MM.1S (cell line): ENCODE results near the gene EIF2D.

Experiments
- CTCF ChIP-seq: fragments of 300-600 bp; sonication (generic); IDR thresholded peaks from 2 replicates; pipeline ENCODE4 v1.5.1; 2016; ENCODE audit warnings: antibody characterized with exemption, low read length, mixed read lengths
- EZH2 ChIP-seq: fragments of 300-600 bp; sonication (generic); optimal IDR thresholded peaks from 2 replicates; pipeline ENCODE3; 2017; ENCODE audit warnings: low read depth, mild to moderate bottlenecking, antibody characterized with exemption, low read length, mixed read lengths

- TF ChIP-seq CTCF (no peak), EZH2 (no peak)
These were observed 23.1 kb upstream of the EIF2D start, which contains the start of gene DYRK3 for GRCh38 chr1:206635080-206635977.
